ENCODE measurements around the gene STRN4.

STRN4 gene

DNA sequence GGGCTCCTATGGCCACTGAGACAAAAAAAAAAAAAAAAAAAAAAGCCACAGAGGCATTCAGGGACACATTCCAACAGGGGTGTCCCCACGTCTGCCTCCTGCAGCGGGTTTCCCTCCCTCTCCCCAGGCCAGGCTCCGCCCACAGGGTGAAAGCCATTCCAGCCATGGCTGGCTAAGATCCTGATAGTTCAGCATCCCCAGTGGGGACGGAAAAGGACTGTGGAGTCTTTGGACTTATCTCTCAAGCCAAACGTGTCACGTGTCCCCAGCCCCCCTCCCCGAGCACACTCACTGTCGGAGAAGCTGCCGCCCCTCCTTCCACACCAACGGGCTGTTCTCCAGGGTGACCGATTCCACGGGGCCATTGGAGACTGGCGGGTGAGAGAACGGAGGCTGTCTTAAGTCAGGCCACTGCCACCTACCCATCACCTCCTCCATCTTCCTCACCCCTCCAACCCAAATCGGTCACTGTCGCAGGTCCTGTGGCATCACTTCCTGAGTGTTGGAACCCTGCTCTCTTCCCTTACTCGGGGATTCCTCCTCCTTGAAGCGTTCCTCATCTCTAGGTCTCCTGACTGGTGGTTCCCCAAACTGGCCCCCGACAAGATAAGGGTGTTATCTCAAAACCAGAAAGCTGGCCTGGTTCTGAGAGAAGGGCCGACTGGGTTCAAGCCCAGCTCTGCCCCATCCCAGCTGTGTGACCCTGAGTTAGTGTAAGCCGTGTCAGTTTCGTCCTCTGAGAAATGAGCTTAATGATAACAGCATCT is 9.5 kb downstream of the STRN4 start:
- peaks cover 9% of the 10 kb centered on the region for H3K4me1 ChIP-seq (ENCODE audit: insufficient read depth, poor library complexity, severe bottlenecking)
- H3K27me3 ChIP-seq (ENCODE audit: insufficient read depth, poor library complexity, severe bottlenecking) = no peaks in the 10 kb centered on the region
- ATAC-seq (ENCODE audit: low read depth) = no peak
- H3K9me3 ChIP-seq (ENCODE audit: severe bottlenecking) = no peaks in the 10 kb centered on the region
- DNase-seq (ENCODE audit: low spot score) = peak; percentile 58
- no peak overlapping the region for H3K27ac ChIP-seq (ENCODE audit: poor library complexity, severe bottlenecking)
- peaks cover 89% of the 10 kb centered on the region for H3K36me3 ChIP-seq (ENCODE audit: low read depth)
- TF ChIP-seq CTCF (IDR thresholded peaks at IDR 0.05; ENCODE audit: poor library complexity, severe bottlenecking) = no peak
- no peak overlapping the region for H3K4me3 ChIP-seq (ENCODE audit: severe bottlenecking)

- no peak for DNase-seq (ENCODE audit: low spot score)
- Histone ChIP-seq H3K27me3 (ENCODE audit: insufficient read depth, poor library complexity, severe bottlenecking) (no peaks in the 10 kb centered on the region), H3K4me1 (ENCODE audit: insufficient read depth, poor library complexity, severe bottlenecking) (peaks cover 9% of the 10 kb centered on the region), H3K9me3 (ENCODE audit: severe bottlenecking) (no peaks in the 10 kb centered on the region), H3K27ac (ENCODE audit: poor library complexity, severe bottlenecking) (no peak overlapping the region), H3K4me3 (ENCODE audit: severe bottlenecking) (no peak overlapping the region), H3K36me3 (ENCODE audit: low read depth) (peaks cover 94% of the 10 kb centered on the region)
- ATAC-seq (ENCODE audit: low read depth) = no peak
- TF ChIP-seq CTCF (IDR thresholded peaks at IDR 0.05; ENCODE audit: poor library complexity, severe bottlenecking) = no peak
These were observed 12.5 kb downstream of the STRN4 start for GRCh38 chr19:46733690-46734292.

DNA sequence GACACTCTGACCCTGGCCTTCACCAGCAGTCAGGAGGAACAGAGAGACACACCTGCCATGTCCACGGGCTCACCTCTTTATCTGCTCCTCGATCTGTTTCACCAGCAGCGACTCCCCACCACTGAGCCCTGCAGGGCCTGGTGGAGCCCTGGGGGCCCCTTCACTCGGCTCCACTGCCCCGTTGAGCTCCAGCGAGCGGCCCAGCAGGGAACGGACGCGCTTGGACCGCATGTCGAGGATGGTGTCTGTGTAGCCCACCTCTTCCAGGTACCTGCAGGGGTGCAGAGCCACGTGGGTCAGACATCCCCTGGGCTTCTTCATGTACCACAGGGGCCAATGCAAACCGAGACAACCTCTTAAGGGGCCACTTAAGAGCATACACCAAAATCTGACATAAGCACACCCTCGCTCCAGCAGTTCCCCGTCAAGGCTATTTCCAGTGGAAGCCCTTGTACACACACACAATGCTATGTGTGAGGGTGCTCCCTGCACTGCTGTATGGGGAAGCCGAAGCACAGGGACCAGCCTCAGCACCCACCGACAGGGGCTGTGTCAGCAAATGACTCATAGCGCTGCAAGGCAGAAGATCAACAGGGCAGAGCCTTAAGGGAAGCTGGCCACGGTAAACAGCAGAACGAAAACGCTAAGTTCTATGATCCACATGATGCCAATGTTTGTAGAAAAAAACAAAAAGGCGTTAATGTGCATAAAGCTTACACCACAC is 13.1 kb downstream of the STRN4 start:
- TF ChIP-seq CTCF (IDR thresholded peaks at IDR 0.05; ENCODE audit: poor library complexity, severe bottlenecking) = no peak
- no peak for DNase-seq (ENCODE audit: low spot score)
- H3K9me3 ChIP-seq (ENCODE audit: severe bottlenecking) = no peaks in the 10 kb centered on the region
- no peak overlapping the region for H3K4me3 ChIP-seq (ENCODE audit: severe bottlenecking)
- no peak overlapping the region for H3K27ac ChIP-seq (ENCODE audit: poor library complexity, severe bottlenecking)
- H3K27me3 ChIP-seq (ENCODE audit: insufficient read depth, poor library complexity, severe bottlenecking) = no peaks in the 10 kb centered on the region
- 0 out of 3 replicates have a peak, but pooled peaks have one; percentile 11 for ATAC-seq (ENCODE audit: low read depth)
- H3K4me1 ChIP-seq (ENCODE audit: insufficient read depth, poor library complexity, severe bottlenecking) = peaks cover 9% of the 10 kb centered on the region
- peaks cover 94% of the 10 kb centered on the region for H3K36me3 ChIP-seq (ENCODE audit: low read depth)

- Histone ChIP-seq H3K36me3 (ENCODE audit: low read depth) (peaks cover 96% of the 10 kb centered on the region), H3K9me3 (ENCODE audit: severe bottlenecking) (no peaks in the 10 kb centered on the region), H3K4me1 (ENCODE audit: insufficient read depth, poor library complexity, severe bottlenecking) (peaks cover 9% of the 10 kb centered on the region), H3K27me3 (ENCODE audit: insufficient read depth, poor library complexity, severe bottlenecking) (no peaks in the 10 kb centered on the region), H3K27ac (ENCODE audit: poor library complexity, severe bottlenecking) (peak overlapping the region; percentile 35), H3K4me3 (ENCODE audit: severe bottlenecking) (no peak overlapping the region)
- no peak for TF ChIP-seq CTCF (IDR thresholded peaks at IDR 0.05; ENCODE audit: poor library complexity, severe bottlenecking)
- DNase-seq (ENCODE audit: low spot score) (no peak), ATAC-seq (ENCODE audit: low read depth) (no peak)
These were observed 13.9 kb downstream of the STRN4 start for GRCh38 chr19:46732172-46732938.
